Endothelial cell of umbilical vein (primary cell): ENCODE results near the gene ACOX3. TPM values are rescaled to one million over a fixed set of nuclear protein-coding genes. Genes with fewer than 3 reads are reported as not detected.

Experiments used
- BruUV-seq: library from RNA; stranded (reverse); fragments of 400-500 nt; replicated peaks from 2 replicates; lab custom pipeline; 2021; lab: Mats Ljungman, UMichigan
- CTCF ChIA-PET: fragments of 300-600, 350-600 bp; sonication (Branson Sonifier 250); formaldehyde crosslinking; loops from one replicate; lab custom pipeline; 2021; ENCODE audit warnings: antibody characterized with exemption, inconsistent platforms; lab: Charles Lee
- POLR2A ChIA-PET: fragments of 300-600, 350-600 bp; sonication (Branson Sonifier 250); formaldehyde crosslinking; loops from one replicate; lab custom pipeline; 2021; ENCODE audit warnings: antibody characterized with exemption, inconsistent platforms; lab: Charles Lee
- DNase-seq: peaks from one replicate; pipeline ENCODE4 v3.0.0-alpha.2; 2011; ENCODE audit warnings: low read depth, low spot score
- FAIRE-seq: peaks from 2 replicates; lab custom pipeline; 2011; peaks lifted over from hg19 to GRCh38; lab: Jason Lieb, UNC
- H2AFZ ChIP-seq: 2 replicates; pipeline ENCODE4 v1.6.0; 2012; ENCODE audit warnings: low read depth, low read length, control low read depth, inconsistent platforms
- H3K27ac ChIP-seq: 2 replicates; pipeline ENCODE4 v1.5.1; 2011; ENCODE audit warnings: low read depth, mild to moderate bottlenecking, control low read depth, low read length, moderate library complexity; ENCODE audit not compliant: insufficient read depth
- H3K27me3 ChIP-seq, 2 experiments: 2 replicates each; pipeline versions ENCODE4 v1.6.0 to v1.6.1; 2011; ENCODE audit warnings: low read length in 2 of 2, mixed read lengths in 1 of 2; ENCODE audit not compliant: control insufficient read depth in 2 of 2, insufficient read depth in 2 of 2
- H3K36me3 ChIP-seq, 2 experiments: 2 replicates in 1 of 2; 3 replicates in 1 of 2; pipeline ENCODE4 v1.5.1; 2011; ENCODE audit warnings: low read length in 2 of 2, mild to moderate bottlenecking in 1 of 2, moderate library complexity in 1 of 2; ENCODE audit not compliant: control insufficient read depth in 2 of 2, insufficient read depth in 2 of 2; ENCODE audit errors: extremely low read depth in 1 of 2
- H3K4me1 ChIP-seq: 3 replicates; pipeline ENCODE4 v1.5.1; 2011; ENCODE audit warnings: mild to moderate bottlenecking, low read length; ENCODE audit not compliant: control insufficient read depth, insufficient read depth; ENCODE audit errors: extremely low read depth
- H3K4me2 ChIP-seq: 2 replicates; pipeline ENCODE4 v1.6.1; 2011; ENCODE audit warnings: low read length, control low read depth, mixed read lengths; ENCODE audit not compliant: insufficient read depth
- H3K4me3 ChIP-seq, 3 experiments: fragments of 200-600 bp in 1 of 3; sonication (generic), shearing (Covaris generic) in 1 of 3; replicated peaks in 1 of 3; 2 replicates each; pipeline ENCODE4 v1.5.1; 2011 to 2016; ENCODE audit warnings: control low read depth in 3 of 3, low read length in 3 of 3, mild to moderate bottlenecking in 2 of 3, inconsistent platforms in 1 of 3, low read depth in 1 of 3, moderate library complexity in 1 of 3; ENCODE audit not compliant: insufficient read depth in 1 of 3
- H3K79me2 ChIP-seq: 2 replicates; pipeline ENCODE4 v1.6.0; 2012; ENCODE audit warnings: low read length, inconsistent platforms; ENCODE audit not compliant: control insufficient read depth, insufficient read depth
- H3K9ac ChIP-seq: replicated peaks from 2 replicates; pipeline ENCODE3; 2011; ENCODE audit warnings: low read length, control low read depth; ENCODE audit not compliant: insufficient read depth; ENCODE audit errors: extremely low read depth
- H3K9me1 ChIP-seq: replicated peaks from 3 replicates; pipeline ENCODE4 v1.6.0; 2011; ENCODE audit warnings: mild to moderate bottlenecking, low read length; ENCODE audit not compliant: control insufficient read depth, insufficient read depth; ENCODE audit errors: extremely low read depth
- H3K9me3 ChIP-seq: replicated peaks from 2 replicates; pipeline ENCODE4 v1.5.1; 2012; ENCODE audit warnings: low read length, inconsistent platforms; ENCODE audit not compliant: control insufficient read depth, insufficient read depth
- H4K20me1 ChIP-seq: replicated peaks from 2 replicates; pipeline ENCODE3; 2011; ENCODE audit warnings: mild to moderate bottlenecking, low read length; ENCODE audit not compliant: control insufficient read depth, insufficient read depth; ENCODE audit errors: extremely low read depth
- EZH2 ChIP-seq: IDR thresholded peaks from 2 replicates; pipeline ENCODE4 v1.6.1; 2012; ENCODE audit warnings: borderline replicate concordance, low read depth, mild to moderate bottlenecking, moderate library complexity, low read length, inconsistent platforms; ENCODE audit not compliant: severe bottlenecking
- FOS ChIP-seq: IDR thresholded peaks from 2 replicates; pipeline ENCODE4 v1.6.1; 2011; ENCODE audit warnings: mild to moderate bottlenecking, low read length, moderate library complexity, borderline replicate concordance; ENCODE audit not compliant: insufficient read depth
- GATA2 ChIP-seq: IDR thresholded peaks from 2 replicates; pipeline ENCODE4 v1.7.0; 2011; ENCODE audit warnings: low read depth, mild to moderate bottlenecking, moderate library complexity, mixed read lengths, low read length; ENCODE audit not compliant: insufficient read length, insufficient read depth
- JUN ChIP-seq: IDR thresholded peaks from 2 replicates; pipeline ENCODE4 v1.6.1; 2011; ENCODE audit warnings: borderline replicate concordance, low read depth; ENCODE audit not compliant: insufficient read length, insufficient read depth
- MYC ChIP-seq: IDR thresholded peaks from one replicate; pipeline ENCODE4 v1.6.1; 2011; ENCODE audit warnings: mild to moderate bottlenecking, low read depth, low read length
- POLR2A ChIP-seq: IDR thresholded peaks from 2 replicates; pipeline ENCODE4 v1.6.1; 2012; ENCODE audit warnings: low read depth, mild to moderate bottlenecking, control low read depth, low read length
- POLR2AphosphoS5 ChIP-seq: IDR thresholded peaks from 2 replicates; pipeline ENCODE4 v1.6.1; 2012; ENCODE audit warnings: low read depth, mild to moderate bottlenecking, control low read depth, low read length, moderate library complexity; ENCODE audit not compliant: insufficient read depth
- dilution Hi-C: fragments of 300-500 bp; cut with MboI; formaldehyde crosslinking; loops from one replicate; pipeline ENCODE4 v1.15.0; 2019; ENCODE audit warnings: low sequenced_read_pairs; ENCODE audit not compliant: extremely low pct_ligation_motif_present
- intact Hi-C: fragments of 100-400 bp; cut with micrococcal nuclease; formaldehyde crosslinking; loops from one replicate; pipeline ENCODE4 v1.10.0; 2022
- polyA plus RNA-seq, 4 experiments: library from polyadenylated mRNA; depleted of rRNA in 3 of 4; stranded (reverse) in 3 of 4; unstranded in 1 of 4; fragments of >200 nt; gene quantifications; 2 replicates each; pipeline versions ENCODE4 v1.2.1 to v1.2.3, GENCODE V29; 2011 to 2012; ENCODE audit warnings: missing spikeins in 1 of 4
- total RNA-seq: library from RNA; stranded (reverse); gene quantifications from 2 replicates; pipeline ENCODE4 v1.2.3, GENCODE V29; 2021
- TF ChIP-seq, protein P1 (sequence below): IDR thresholded peaks from 2 replicates; pipeline ENCODE4 v1.6.1; 2011; ENCODE audit not compliant: insufficient read depth, insufficient read length
- TF ChIP-seq, protein P2 (sequence below), 2 donors: IDR thresholded peaks; 1 replicate in 1 of 2; 2 replicates in 1 of 2; pipeline ENCODE4 v1.5.1; 2011; ENCODE audit warnings: low read length in 2 of 2, mild to moderate bottlenecking in 2 of 2, moderate library complexity in 2 of 2, control low read depth in 1 of 2, inconsistent platforms in 1 of 2, low read depth in 1 of 2; ENCODE audit not compliant: insufficient read depth in 1 of 2; ENCODE audit errors: extremely low read depth in 1 of 2

ACOX3 gene
- total and polyA plus RNA-seq, 2 donors (not counting 3 experiments of a cell fraction or from before 2014, with no cell fraction given) = 13.0 to 26.3 TPM

DNA sequence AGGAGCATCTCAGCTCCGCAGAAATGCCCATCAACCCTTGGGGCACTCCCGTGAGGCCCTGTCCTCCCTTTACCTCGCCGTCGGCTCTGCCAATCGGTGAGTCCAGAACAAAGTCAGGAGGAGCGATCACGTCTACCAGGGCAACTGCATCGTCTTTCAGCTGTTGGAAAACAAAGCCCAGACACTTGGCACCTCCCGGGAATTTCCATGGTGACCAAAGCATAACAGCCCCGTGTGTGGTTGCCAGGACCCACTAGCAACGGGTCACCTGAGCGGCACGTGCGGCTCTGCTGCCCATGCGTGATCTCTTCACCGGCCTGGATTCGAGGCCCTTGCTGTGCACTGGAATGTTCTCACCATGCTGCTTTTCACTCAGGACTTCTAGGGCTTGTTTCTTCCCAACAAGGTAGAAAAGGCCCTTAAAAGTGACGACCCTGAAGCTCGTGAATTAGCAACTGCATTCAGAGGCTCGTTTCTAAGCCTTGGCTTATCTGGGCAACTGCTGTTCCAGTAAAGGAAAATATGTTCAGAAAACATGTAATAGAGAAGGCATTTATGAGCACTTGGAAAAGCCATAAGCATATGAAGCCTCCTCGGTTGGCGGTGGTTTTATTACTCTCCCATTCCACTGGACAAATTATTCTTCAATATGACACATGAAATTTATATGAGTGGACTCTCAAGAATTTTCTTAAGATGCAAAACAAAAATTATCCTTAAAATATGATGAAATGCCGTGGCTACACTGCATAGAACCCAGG, 69.5 kb downstream of the ACOX3 start:
- CTCF ChIA-PET = no interaction called here
- POLR2A ChIA-PET = no interaction called here
- intact Hi-C loops (no loop called here), dilution Hi-C loops (no loop called here)
- Histone ChIP-seq H3K9ac (no peak overlapping the region), H2AFZ (no peak overlapping the region), H3K9me1 (no peaks in the 10 kb centered on the region), H3K9me3 (no peaks in the 10 kb centered on the region), H3K4me3 (no peak overlapping the region), H4K20me1 (no peaks in the 10 kb centered on the region), H3K4me2 (no peak overlapping the region), H3K27me3 (no peaks in the 10 kb centered on the region), H3K36me3 (no peaks in the 10 kb centered on the region), H3K27ac (no peak overlapping the region), H3K79me2 (no peaks in the 10 kb centered on the region), H3K4me1 (no peaks in the 10 kb centered on the region)
- FAIRE-seq (no peak), DNase-seq (no peak)
- TF ChIP-seq EZH2 (no peak), MYC (no peak), GATA2 (no peak)
- no TSS peak for BruUV-seq

DNA sequence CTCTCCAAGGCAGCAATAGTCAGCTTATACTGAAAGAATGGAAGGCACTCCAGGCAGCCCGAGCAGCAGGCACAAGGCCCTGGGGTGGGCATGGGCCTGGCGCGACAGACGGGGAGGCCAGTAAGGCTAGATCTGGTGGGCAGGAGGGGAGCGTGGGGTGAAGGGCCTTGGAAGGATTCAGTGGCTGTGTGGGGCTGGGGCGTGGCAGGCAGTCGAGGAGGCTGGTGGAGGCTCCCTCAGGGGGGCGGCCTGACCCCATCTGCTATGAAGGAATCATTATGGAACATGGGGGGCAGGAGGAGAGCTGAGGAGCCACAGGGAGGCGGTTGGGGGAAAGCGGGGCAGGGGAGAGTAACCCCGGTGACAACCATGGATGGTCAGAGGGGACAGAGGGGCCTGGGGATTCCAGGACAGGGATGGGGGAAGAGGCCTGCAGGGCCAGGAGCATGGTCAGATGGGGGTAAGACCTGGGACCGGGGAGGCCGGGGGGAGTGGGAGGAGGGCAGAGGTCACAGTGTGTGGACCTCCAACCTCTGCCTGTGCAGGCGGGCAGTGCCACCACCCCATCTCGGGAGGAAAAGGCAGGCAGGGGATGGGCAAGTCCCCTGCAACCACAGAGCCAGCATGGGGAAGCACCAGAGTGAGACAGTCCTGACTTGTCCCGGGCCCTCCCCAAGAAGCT, 70.3 kb downstream of the ACOX3 start:
- Histone ChIP-seq H3K4me3 (no peak overlapping the region), H3K9me3 (no peaks in the 10 kb centered on the region), H3K27me3 (no peaks in the 10 kb centered on the region), H3K4me1 (no peaks in the 10 kb centered on the region), H3K9ac (no peak overlapping the region), H2AFZ (no peak overlapping the region), H3K36me3 (no peaks in the 10 kb centered on the region), H3K79me2 (no peaks in the 10 kb centered on the region), H4K20me1 (no peaks in the 10 kb centered on the region), H3K4me2 (no peak overlapping the region), H3K27ac (no peak overlapping the region), H3K9me1 (no peaks in the 10 kb centered on the region)
- intact Hi-C loops (no loop called here), dilution Hi-C loops (no loop called here)
- no peak for DNase-seq
- ChIA-PET POLR2A (no interaction called here), CTCF (no interaction called here)
- BruUV-seq = no TSS peak
- FAIRE-seq = no peak
- TF ChIP-seq POLR2A = no peak
- TF ChIP-seq GATA2 = no peak
- TF ChIP-seq FOS = no peak
- no peak for TF ChIP-seq JUN
- no peak for TF ChIP-seq POLR2AphosphoS5
- TF ChIP-seq, protein P1, sequence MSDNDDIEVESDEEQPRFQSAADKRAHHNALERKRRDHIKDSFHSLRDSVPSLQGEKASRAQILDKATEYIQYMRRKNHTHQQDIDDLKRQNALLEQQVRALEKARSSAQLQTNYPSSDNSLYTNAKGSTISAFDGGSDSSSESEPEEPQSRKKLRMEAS = no peak
- TF ChIP-seq, protein P2, sequence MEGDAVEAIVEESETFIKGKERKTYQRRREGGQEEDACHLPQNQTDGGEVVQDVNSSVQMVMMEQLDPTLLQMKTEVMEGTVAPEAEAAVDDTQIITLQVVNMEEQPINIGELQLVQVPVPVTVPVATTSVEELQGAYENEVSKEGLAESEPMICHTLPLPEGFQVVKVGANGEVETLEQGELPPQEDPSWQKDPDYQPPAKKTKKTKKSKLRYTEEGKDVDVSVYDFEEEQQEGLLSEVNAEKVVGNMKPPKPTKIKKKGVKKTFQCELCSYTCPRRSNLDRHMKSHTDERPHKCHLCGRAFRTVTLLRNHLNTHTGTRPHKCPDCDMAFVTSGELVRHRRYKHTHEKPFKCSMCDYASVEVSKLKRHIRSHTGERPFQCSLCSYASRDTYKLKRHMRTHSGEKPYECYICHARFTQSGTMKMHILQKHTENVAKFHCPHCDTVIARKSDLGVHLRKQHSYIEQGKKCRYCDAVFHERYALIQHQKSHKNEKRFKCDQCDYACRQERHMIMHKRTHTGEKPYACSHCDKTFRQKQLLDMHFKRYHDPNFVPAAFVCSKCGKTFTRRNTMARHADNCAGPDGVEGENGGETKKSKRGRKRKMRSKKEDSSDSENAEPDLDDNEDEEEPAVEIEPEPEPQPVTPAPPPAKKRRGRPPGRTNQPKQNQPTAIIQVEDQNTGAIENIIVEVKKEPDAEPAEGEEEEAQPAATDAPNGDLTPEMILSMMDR (IDR thresholded peaks at IDR 0.05; ENCODE audit: extremely low read depth in 1 of 2, insufficient read depth in 1 of 2, low read depth in 1 of 2, low read length in 2 of 2) = no peak
- no peak for TF ChIP-seq EZH2
- TF ChIP-seq MYC = no peak
